Subcutaneous abdominal adipose tissue (tissue), 5 donors: ENCODE data around the gene SHPK.

Experiments
- H3K27ac ChIP-seq: one replicate; pipeline ENCODE4 v1.7.0; 2013; ENCODE audit warnings: low read depth, mild to moderate bottlenecking, inconsistent platforms, low read length, moderate library complexity
- H3K27me3 ChIP-seq, 5 donors: one replicate each; pipeline ENCODE4 v1.7.0; 2013; ENCODE audit warnings: low read length in 5 of 5, inconsistent platforms in 1 of 5; ENCODE audit not compliant: control insufficient read depth in 5 of 5, insufficient read depth in 4 of 5
- H3K36me3 ChIP-seq, 5 donors: one replicate each; pipeline ENCODE4 v1.7.0; 2013; ENCODE audit warnings: low read length in 5 of 5; ENCODE audit not compliant: control insufficient read depth in 5 of 5, insufficient read depth in 5 of 5
- H3K4me1 ChIP-seq, 5 donors: one replicate each; pipeline ENCODE4 v1.7.0; 2013; ENCODE audit warnings: low read length in 5 of 5, mild to moderate bottlenecking in 3 of 5, moderate library complexity in 1 of 5; ENCODE audit not compliant: control insufficient read depth in 5 of 5, insufficient read depth in 5 of 5
- H3K4me3 ChIP-seq, 5 donors: one replicate each; pipeline ENCODE4 v1.7.0; 2013; ENCODE audit warnings: low read length in 5 of 5, low read depth in 1 of 5
- H3K9ac ChIP-seq, 5 donors: one replicate each; pipeline ENCODE4 v1.7.0; 2013; ENCODE audit warnings: low read length in 5 of 5, mild to moderate bottlenecking in 4 of 5, moderate library complexity in 3 of 5
- H3K9me3 ChIP-seq, 5 donors: one replicate each; pipeline ENCODE4 v1.7.0; 2013; ENCODE audit warnings: low read length in 5 of 5; ENCODE audit not compliant: control insufficient read depth in 5 of 5
- donor health status: healthy.
- donor health status: healthy.
- donor health status: healthy.
- donor health status: healthy.
- donor health status: healthy.

SHPK gene

DNA sequence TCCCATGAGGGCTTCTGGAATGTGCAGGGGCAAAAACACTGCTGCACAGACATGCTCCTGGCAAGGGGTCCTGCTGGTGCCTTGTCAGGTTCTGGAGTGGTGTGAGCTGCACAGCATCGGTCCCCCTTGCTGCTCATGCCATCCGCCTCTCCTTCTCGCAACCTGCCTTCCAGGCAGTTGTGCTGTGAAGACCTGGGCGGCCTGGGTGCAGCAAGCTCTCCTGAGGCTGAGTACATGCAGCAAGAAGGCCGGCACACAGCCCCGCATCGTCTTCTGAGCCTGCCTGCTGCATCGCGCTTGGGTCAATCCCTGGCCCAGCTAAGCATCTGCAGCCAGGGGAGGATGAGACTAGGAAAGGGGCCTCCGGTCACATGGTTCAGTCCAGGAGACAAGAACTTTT lies 26.4 kb downstream of the SHPK start:
- Histone ChIP-seq H3K9me3 (no peaks in the 10 kb centered on the region), H3K27me3 (no peaks in the 10 kb centered on the region), H3K36me3 (peaks cover 0 to 80% (median 62%) of the 10 kb centered on the region in 5 donors), H3K4me1 (peaks cover 0 to 3% (median 0%) of the 10 kb centered on the region in 5 donors), H3K27ac (no peak overlapping the region), H3K4me3 (no peak overlapping the region), H3K9ac (no peak overlapping the region)

DNA sequence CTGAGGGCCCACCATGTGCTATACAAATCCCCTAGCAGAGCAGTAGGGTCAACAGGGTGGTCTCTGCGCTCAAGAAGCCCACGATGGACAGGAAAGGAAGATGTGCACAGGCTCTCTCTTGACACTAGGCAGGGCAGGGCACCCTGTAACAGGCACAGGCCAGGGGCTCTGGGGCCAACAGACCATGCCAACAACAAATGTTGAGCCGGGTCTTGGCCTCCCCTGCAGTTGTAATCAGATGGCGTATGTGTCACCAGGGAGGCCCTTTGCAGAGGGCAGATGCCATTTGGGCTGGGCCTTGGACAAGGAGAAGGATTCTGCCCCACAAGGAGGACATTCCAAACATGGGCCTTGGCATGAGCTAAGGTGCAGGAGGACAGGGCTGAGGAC lies 32.2 kb downstream of the SHPK start:
- Histone ChIP-seq H3K4me3 (no peak overlapping the region), H3K9me3 (no peaks in the 10 kb centered on the region), H3K9ac (no peak overlapping the region), H3K4me1 (no peaks in the 10 kb centered on the region), H3K27ac (no peak overlapping the region), H3K36me3 (peaks cover 0 to 44% (median 29%) of the 10 kb centered on the region in 5 donors), H3K27me3 (no peaks in the 10 kb centered on the region)

DNA sequence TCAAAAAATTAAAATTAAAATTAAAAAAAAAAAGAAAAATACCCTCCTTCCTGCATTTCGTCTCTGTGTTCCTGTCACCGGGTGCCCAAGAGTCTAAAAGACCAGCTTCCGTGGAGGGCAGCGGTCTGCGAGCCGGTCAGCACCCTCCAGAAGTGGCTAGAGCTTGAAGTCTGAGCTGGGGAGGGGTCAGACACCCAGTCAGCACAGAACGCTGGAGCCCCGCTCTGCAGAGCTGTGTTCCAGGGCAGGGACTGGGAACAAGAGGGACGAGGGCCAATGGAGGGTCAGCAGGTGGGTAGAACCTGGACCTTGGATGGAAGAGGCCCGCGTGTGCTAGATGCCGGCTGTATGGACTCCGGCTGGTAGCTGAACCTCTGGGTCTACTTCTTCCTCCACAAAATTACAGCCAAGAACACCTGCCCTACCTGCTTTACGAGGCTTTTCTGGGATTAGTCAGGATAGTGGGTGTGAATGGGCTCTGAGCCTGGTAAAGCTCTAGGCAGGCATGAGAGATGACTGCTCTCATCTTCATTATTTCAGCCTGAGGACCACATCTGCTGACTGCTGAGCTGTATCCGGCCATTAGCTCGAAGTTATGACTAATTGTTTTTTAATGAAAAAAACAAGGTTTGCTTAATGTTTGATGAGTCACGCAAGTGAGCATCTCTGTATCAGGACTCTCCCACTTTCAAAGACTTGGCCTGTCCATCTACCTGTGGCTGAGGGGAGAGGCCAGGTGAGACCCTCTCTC lies 32.8 kb downstream of the SHPK start:
- Histone ChIP-seq H3K9ac (no peak overlapping the region), H3K9me3 (no peaks in the 10 kb centered on the region), H3K4me1 (no peaks in the 10 kb centered on the region), H3K36me3 (peaks cover 0 to 38% (median 23%) of the 10 kb centered on the region in 5 donors), H3K27me3 (no peaks in the 10 kb centered on the region), H3K27ac (no peak overlapping the region), H3K4me3 (no peak overlapping the region)

DNA sequence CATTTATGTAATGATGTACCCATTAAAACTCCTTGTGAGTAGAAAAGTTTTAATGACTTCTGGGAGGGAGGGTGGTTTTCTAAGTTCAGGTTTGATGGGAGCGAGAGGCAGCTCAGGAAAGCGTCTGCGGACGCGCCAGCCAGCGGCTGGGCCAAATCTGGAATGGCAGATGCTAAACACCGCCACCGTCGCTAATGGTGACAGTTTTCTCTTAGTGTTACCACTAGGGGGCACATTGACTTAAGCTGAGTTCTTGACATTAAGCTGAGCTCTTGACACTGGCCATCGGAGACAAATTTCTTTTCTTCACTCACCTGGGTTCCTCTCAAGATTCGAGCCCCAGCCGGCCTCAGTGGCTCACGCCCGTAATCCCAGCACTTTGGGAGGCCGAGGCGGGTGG lies 33.6 kb downstream of the SHPK start:
- H3K9ac ChIP-seq: no peak overlapping the region
- H3K4me3 ChIP-seq: no peak overlapping the region
- H3K4me1 ChIP-seq: no peaks in the 10 kb centered on the region
- no peak overlapping the region for H3K27ac ChIP-seq
- no peaks in the 10 kb centered on the region for H3K9me3 ChIP-seq
- H3K36me3 ChIP-seq: peaks cover 0 to 34% (median 19%) of the 10 kb centered on the region in 5 donors
- no peaks in the 10 kb centered on the region for H3K27me3 ChIP-seq

DNA sequence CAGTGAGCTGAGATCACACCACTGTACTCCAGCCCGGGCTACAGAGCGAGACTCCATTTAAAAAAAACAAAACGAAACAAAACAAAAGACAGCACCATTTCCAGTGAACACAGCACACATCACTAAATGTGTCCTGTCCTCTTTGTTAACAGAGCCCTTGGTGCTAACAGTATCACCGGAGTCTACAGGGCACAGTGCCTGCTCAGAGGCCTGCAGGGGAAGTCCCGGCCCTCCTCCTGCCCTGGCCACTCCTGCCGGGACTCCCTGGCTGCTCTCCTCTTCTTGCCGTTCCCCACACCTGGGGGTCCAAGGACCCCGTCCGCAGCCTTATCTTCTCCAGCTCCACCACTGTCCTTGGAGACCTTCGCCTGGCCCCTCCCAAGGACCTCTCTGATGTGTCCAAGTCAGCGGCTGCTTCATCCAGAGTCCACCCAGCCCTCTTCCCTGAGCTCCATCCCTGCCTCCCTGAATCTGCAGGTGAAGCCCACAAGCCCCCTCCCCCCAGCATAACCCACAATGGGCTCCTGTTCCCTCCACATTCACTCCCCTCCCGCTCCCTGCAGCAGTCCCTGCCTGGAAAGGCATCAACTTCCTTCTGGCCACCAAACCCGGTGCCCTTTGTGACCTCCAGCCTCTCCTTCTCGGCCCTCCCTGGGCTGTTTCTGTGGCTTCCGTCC lies 35.4 kb downstream of the SHPK start:
- Histone ChIP-seq H3K36me3 (peaks cover 0 to 29% (median 13%) of the 10 kb centered on the region in 5 donors), H3K4me1 (peaks cover 0 to 3% (median 0%) of the 10 kb centered on the region in 5 donors), H3K27ac (no peak overlapping the region), H3K4me3 (no peak overlapping the region), H3K9ac (no peak overlapping the region), H3K27me3 (no peaks in the 10 kb centered on the region), H3K9me3 (no peaks in the 10 kb centered on the region)

DNA sequence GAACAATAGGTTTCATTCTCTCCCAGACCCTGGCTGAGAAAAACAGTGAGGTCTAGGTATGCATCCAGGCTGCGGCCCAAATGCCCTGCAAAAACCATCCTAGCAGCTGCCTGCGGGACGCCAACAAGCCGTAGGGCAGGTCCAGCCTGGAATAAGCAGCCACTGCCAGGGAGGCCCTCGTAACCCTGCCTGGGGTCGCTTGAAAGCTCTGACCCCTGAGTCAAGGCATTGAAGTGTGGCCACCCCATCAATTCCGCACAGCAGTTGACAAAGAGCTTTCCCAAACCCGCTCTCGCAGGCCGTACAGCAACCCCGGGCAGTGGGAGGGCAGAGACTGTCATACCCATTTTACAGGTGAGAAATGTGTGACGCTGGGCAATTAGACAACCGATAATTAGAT lies 38.0 kb downstream of the SHPK start:
- Histone ChIP-seq H3K27me3 (no peaks in the 10 kb centered on the region), H3K4me3 (no peak overlapping the region), H3K36me3 (peaks cover 0 to 21% (median 5%) of the 10 kb centered on the region in 5 donors), H3K9ac (no peak overlapping the region), H3K9me3 (no peaks in the 10 kb centered on the region), H3K4me1 (peaks cover 0 to 23% (median 7%) of the 10 kb centered on the region in 5 donors), H3K27ac (no peak overlapping the region)

DNA sequence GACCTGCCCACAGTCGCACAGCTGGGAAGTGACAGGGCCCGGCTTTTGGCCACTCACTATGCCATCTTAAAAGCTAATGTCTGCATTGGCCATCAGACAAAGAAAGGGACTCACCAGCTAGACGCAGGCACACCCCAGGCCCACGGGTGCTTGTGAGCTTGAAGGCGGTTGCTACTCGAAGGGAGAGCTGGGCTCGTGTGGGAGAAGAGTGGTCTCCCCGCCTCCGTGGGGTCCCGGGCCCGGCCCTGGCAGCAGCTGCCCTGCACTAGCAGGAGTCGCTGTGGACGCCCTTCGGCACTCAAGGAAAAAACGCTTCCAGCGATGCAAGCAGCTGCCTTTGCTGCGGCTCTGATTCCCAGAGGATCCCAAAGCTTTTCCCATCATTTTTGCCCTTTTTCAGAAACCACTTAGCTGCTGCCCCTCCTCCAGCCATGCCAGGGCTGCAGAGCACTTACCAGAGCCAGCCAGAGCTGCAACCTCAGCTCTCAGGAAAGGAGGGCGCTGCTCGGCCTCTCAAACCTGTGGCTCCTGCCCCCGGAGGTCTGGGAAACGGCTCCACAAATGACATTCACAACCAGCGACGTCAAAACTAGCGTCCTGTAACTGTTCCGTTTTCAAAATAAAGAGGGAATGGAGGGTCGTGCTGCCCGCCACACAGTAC lies 39.1 kb downstream of the SHPK start:
- Histone ChIP-seq H3K4me1 (peaks cover 0 to 23% (median 7%) of the 10 kb centered on the region in 5 donors), H3K4me3 (no peak overlapping the region), H3K9ac (no peak overlapping the region), H3K9me3 (no peaks in the 10 kb centered on the region), H3K27me3 (no peaks in the 10 kb centered on the region), H3K27ac (no peak overlapping the region), H3K36me3 (peaks cover 0 to 25% (median 9%) of the 10 kb centered on the region in 5 donors)

DNA sequence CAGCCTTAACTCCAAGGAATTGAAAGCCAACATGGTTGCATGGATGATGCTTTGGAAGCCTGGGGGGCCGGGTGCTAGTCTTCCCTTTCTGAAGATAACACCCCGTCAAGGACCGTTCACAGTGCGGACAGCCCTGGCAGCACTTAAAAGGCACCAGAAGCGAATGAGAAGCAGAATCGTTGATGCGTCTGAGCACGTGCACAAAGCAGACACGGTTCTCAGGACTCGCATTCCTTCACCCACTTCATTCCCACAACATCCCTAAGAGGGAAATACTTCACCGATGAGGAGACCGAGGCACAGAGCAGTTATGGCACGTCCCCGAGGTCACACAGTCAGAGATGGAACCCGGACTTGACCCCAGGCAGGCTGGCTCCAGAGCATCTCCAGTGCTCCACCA lies 41.1 kb downstream of the SHPK start:
- no peaks in the 10 kb centered on the region for H3K9me3 ChIP-seq
- peaks cover 0 to 23% (median 7%) of the 10 kb centered on the region in 5 donors for H3K4me1 ChIP-seq
- no peaks in the 10 kb centered on the region for H3K27me3 ChIP-seq
- H3K4me3 ChIP-seq: no peak overlapping the region
- peak overlapping the region in 1 of 5 donors; percentile 16 for H3K9ac ChIP-seq
- H3K27ac ChIP-seq: no peak overlapping the region
- peaks cover 0 to 45% (median 27%) of the 10 kb centered on the region in 5 donors for H3K36me3 ChIP-seq

DNA sequence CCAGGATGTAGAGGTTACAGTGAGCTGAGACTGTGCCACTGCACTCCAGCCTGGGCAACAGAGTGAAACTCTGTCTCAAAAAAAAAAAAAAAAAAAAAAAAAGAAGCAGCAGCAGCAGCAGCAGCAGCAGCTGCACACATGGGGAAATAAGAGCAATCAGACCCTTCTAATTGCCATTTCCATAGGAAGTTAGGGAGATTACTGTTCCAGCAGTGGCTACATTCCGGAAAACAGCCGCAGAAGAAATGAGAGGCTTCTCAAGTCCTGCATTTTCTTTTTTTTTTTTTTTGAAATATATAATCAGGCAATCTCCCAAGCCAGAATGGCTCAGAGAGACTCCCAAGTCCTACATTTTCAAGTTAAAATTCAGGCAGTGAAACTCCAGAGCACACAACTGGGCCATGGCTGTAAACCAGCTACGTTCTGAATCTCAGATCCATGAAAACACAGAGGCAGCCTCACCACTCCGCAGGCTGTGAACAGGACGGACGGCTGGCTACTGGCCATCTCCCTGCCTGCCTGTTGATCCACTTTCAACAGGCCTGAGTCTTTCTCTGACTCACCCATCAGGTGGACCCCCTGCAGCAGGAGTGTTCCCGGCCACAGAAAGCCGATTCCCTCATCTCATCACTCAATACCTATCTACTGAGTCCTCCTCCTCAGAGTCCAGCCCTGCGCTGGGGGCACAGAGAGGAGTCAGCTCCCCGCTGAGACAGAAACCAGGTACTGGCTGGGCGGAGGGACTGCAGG lies 41.8 kb downstream of the SHPK start:
- Histone ChIP-seq H3K9me3 (no peaks in the 10 kb centered on the region), H3K4me3 (peak overlapping the region in 1 of 5 donors; percentile 4), H3K27ac (peak overlapping the region; percentile 10), H3K27me3 (no peaks in the 10 kb centered on the region), H3K36me3 (peaks cover 0 to 52% (median 34%) of the 10 kb centered on the region in 5 donors), H3K4me1 (peaks cover 0 to 23% (median 7%) of the 10 kb centered on the region in 5 donors), H3K9ac (peak overlapping the region in 1 of 5 donors; percentile 16)
